Esophagus mucosa (tissue), 1 donor: ENCODE data around the gene SORBS2. TPM values are rescaled to one million over a fixed set of nuclear protein-coding genes. Genes with fewer than 3 reads are reported as not detected.

Source experiments
- ATAC-seq: fragments of 200-7000 bp; cut with Tn5 transposase; one replicate; pipeline ENCODE4 v1.9.1; 2020
- total RNA-seq: library from RNA; stranded (reverse); gene quantifications from one replicate; pipeline ENCODE4 v1.2.4, GENCODE V29; 2023
- donor health status: DM: yes; HTN: yes; CAD: no.

The SORBS2 gene
- total RNA-seq, 1 donor from 2014 or later, result 9.3 TPM

DNA sequence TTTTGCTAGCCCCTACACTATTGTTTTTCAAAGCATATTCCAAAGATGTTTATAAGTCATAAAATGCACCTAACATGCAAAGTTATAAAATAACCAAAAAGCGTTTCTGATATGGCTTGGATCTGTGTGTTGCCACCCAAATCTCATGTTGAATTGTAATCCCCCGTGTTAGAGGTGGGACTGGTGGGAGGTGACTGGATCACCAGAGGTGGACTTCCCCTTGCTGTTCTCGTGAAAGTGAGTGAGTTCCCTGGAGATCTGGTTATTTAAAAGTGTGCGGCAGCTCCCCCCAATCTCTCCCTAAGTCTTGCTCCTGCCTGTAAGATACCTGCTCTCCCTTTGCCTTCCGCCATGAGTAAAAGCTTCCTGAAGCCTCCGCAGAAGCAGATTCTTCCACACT lies 22.8 kb upstream of the SORBS2 start:
- no peak for ATAC-seq

DNA sequence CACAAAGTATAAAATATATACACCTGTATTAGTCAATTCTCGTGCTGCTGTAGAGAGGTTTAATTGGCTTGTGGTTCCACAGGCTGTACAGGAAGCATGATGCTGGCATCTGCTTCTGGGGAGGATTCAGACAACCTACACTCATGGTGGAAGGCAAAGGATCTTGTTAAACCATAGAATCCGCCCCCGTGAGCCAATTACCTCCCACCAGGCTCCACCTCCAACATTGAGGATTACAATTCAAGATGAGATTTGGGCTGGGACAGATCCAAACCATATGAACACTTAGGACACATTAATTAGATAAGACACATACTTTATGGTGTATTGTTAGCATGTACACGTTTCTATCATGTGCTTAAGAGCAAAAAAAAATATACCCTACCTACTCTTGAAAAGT lies 22.1 kb upstream of the SORBS2 start:
- no peak for ATAC-seq

DNA sequence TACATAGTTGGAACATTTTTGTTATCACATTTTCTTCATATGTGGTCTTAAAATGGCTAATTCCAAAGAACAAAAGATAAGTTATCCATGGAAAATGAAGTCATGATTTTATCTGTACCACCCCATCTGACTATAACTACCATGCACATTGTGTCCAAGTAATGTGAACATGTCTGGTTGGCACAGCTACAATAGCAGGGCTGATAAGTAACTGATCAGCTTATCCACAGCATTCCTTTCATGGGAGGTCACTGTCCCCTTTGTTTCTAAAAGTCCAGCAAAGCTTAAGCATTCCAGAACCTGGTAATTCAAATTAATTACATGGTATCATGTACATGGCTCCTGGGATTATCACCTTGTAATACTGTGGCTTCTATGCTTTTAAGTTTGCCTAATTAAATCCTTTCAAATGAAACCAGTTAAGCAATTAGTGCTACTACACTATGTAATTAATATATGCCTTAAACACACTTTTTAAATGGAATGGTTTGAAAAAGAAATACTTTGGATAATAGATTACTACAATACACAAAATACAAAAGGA lies 21.1 kb upstream of the SORBS2 start:
- ATAC-seq, result no peak

DNA sequence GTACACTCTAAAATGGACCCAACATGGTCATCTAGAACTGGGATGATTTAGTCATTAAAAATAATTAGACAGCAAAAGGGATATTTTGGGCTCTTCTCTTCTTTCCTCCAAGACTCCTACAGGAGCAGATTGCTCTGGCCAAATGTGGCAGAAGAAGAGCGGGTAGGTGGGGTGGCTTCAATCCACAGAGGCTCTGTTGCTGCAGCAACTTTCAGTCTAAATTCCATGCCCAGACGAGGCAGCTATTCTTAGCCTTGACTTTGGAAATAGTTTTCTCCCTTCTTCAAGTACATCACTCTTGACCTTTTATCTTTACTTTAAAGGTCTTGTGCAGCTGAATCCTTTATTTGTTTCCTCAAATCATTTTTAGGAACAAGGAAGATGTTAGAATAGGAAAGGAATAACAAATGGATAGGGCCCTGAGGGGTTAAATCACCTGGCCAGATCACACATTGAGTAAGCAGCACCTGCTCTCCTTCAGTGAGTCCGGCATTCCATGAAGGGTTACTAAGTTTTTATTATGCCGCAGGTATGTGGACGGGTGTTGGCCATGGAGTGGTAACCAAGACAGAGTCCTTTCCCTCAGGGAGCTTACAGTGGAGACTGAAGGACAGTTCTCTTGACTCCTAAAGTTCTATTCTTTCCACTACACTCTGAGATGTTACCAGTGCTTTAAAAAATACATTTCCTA lies 19.3 kb upstream of the SORBS2 start:
- peak; percentile 29 for ATAC-seq

- no peak for ATAC-seq
Observed at GRCh38 chr4:185830263-185830994, 18.4 kb upstream of the SORBS2 start.

DNA sequence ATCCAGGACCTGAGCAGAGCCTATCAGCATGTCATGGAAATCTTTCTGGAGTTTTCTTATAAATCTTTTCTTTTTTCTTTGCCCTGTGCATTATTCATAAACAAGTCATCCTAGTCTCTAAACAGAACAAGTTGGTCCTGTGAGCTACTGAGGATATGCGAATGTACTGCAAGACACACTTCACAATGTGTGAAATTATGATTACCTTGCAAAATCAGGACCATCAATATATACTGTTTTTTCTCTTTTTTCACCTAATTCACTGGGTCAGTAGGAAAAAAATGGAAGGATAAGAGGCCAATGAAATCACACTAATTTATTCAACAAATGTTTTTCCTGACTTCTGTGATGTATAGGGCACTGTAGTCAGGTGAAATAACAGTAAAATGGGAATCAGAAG lies 14.4 kb upstream of the SORBS2 start:
- no peak for ATAC-seq

DNA sequence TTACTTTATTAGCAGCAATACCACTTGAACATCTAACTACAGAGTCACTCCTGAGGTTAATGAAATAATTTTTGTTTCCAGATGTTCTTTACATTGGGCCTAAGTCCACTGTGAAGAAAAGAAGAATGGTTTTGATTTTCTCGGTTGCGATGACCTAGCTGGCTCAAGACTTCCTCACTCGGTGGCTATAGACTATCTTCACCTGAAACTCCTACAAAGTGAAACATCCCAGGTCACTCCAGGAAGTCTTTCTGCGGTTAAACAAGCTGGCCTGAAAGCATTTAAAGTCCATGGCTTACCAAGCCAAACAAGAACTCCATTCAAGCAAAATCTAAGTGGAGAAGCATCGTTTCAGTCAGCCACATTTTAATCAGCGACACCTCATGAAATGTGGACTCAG lies 13.7 kb upstream of the SORBS2 start:
- peak; percentile 55 for ATAC-seq

GRCh38 chr4:185822791-185823190 lies 10.8 kb upstream of the SORBS2 start:
- ATAC-seq, result no peak

DNA sequence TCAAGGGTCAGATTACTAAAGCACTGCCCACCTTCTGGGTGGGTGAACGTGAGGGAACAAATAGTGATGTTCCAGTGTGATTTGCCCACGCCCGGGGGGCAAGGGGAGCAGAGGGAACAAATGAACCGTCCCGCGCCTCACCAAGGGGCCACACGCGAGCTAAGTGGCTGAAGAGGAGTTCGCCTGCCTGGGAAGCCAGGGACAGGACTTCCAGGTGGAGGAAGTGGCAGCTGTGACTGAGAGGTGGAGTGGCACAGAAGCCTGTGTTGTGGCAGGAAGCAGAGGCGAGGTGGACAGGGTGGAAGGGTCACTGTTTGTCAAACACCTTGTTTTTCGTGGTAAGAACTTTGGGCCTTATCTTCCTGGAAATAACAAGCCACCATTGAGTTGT lies 9.0 kb upstream of the SORBS2 start:
- ATAC-seq, result no peak

GRCh38 chr4:185820146-185821028 lies 8.4 kb upstream of the SORBS2 start:
- no peak for ATAC-seq

DNA sequence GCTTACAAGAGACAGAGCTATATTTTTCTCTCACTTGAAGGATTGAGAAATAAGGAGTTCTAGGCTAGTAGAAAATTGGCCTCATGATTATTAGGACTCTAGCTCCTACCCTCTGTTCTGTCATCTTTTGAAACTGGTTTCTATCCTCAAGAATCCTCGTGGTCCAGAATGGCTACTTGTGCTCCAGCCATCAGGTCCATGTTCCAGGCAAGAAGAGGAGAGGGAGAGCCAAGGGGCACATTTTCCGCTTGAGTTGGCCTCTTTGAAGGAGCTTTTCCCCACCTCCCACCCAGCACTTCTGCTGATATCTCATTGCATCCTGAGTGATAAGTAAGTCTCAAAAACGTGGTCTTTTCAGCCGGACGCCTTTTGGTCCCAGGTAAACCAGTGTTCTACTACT lies 7.2 kb upstream of the SORBS2 start:
- ATAC-seq, result no peak

DNA sequence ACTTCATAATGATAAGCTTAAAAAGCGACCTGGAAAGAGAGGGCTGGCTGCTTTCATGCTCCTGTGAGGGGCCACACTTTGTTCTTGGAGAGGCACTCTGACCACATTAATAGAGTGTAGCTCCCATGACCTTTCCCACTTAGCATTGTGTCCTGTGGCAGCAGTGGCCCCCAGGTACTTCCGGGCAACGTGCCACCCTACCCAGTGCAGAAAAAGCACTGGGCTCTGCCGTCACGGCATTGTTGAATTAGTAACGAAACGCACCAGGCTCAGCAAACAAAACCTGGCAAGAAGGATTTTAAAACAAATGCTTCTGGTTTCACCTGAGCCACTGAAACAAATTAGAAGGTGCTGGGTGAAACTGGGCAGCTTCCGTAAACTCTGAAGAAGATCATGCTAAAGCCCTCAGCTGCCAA lies 5.4 kb upstream of the SORBS2 start:
- peak; percentile 59 for ATAC-seq

- ATAC-seq, result no peak
Observed at GRCh38 chr4:185813133-185813532, 1.1 kb upstream of the SORBS2 start.

GRCh38 chr4:185810746-185811508 lies 1.1 kb downstream of the SORBS2 start:
- no peak for ATAC-seq

DNA sequence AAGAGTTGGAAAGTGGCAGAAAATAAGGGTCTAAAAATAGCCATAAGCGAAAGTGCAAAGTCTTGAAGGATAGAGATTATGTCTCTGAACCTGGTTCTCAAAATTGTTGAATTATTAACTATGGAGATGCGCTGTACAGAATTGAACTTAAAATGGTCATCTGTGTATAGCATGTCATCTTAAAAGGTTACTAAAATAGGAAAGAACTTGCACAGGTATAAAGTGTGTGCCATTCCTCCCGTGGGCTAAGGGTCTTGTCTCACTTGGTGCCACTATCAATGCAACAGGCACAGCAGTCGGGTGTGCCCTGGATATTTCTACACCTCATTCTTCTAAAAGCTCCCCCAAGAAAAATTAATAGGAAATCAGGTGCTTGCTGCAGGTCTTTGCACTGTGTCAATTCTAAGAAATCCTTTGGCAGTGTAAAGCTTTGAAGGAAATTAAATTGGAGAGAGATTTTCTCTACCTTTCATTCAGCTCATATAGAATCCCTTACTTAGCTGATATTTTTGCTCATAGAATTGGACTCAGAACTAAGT lies 2.4 kb downstream of the SORBS2 start:
- ATAC-seq, result no peak

GRCh38 chr4:185809121-185809520 lies 2.9 kb downstream of the SORBS2 start:
- no peak for ATAC-seq

GRCh38 chr4:185805979-185806378 lies 6.0 kb downstream of the SORBS2 start:
- ATAC-seq, result no peak

GRCh38 chr4:185805262-185805802 lies 6.7 kb downstream of the SORBS2 start:
- ATAC-seq, result no peak

GRCh38 chr4:185803022-185803421 lies 9.0 kb downstream of the SORBS2 start:
- no peak for ATAC-seq

- no peak for ATAC-seq
Observed at GRCh38 chr4:185801471-185801870, 10.5 kb downstream of the SORBS2 start.

GRCh38 chr4:185800266-185800945 lies 11.6 kb downstream of the SORBS2 start:
- no peak for ATAC-seq
